Thoracic aorta (tissue), 2 donors: ENCODE results near the gene ATP9A. TPM values are rescaled to one million over a fixed set of nuclear protein-coding genes. Genes with fewer than 3 reads are reported as not detected.

Source experiments
- ATAC-seq: fragments of 150-250 bp; one replicate; pipeline ENCODE4 v1.8.0; 2017; ENCODE audit warnings: low read depth; ENCODE audit not compliant: insufficient number of reproducible peaks, low FRiP score
- DNase-seq: peaks from one replicate; pipeline ENCODE4 v3.0.0-alpha.2; 2020; ENCODE audit warnings: low spot score
- H3K27ac ChIP-seq, 2 donors: fragments of 200-600 bp; sonication (generic); 1 replicate in 1 of 2; 2 replicates in 1 of 2; pipeline ENCODE4 v1.5.1; 2016; ENCODE audit warnings: mild to moderate bottlenecking in 2 of 2, moderate library complexity in 2 of 2
- H3K27me3 ChIP-seq: fragments of 200-600 bp; sonication (generic); replicated peaks from 2 replicates; pipeline ENCODE4 v1.6.0; 2016; ENCODE audit warnings: mild to moderate bottlenecking; ENCODE audit not compliant: insufficient read depth
- H3K36me3 ChIP-seq: fragments of 200-600 bp; sonication (generic); one replicate; pipeline ENCODE4 v1.5.1; 2016
- H3K4me1 ChIP-seq, 2 donors: fragments of 200-600 bp; sonication (generic); 1 replicate in 1 of 2; 2 replicates in 1 of 2; pipeline versions ENCODE4 v1.5.1 to v1.6.0; 2016; ENCODE audit warnings: low read depth in 2 of 2, mild to moderate bottlenecking in 1 of 2; ENCODE audit not compliant: control insufficient read depth in 1 of 2
- H3K4me3 ChIP-seq: fragments of 200-600 bp; sonication (generic); 2 replicates; pipeline ENCODE4 v1.5.1; 2016; ENCODE audit warnings: mild to moderate bottlenecking
- H3K9me3 ChIP-seq: fragments of 200-600 bp; sonication (generic); 2 replicates; pipeline ENCODE4 v1.5.1; 2016
- CTCF ChIP-seq: fragments of 200-600 bp; sonication (generic); IDR thresholded peaks from one replicate; pipeline ENCODE4 v1.5.1; 2019; ENCODE audit warnings: antibody characterized with exemption
- total RNA-seq, 2 donors: library from RNA; depleted of rRNA; stranded (reverse); fragments of >200 nt; gene quantifications; one replicate each; pipeline versions ENCODE4 v1.1.0 to v1.2.3, GENCODE V29; 2016

The ATP9A gene
- total RNA-seq, 2 donors from 2014 or later, result 54.4 TPM

- Histone ChIP-seq H3K36me3 (no peaks in the 10 kb centered on the region), H3K27ac (peak overlapping the region in 1 of 2 donors; percentile 12), H3K9me3 (no peaks in the 10 kb centered on the region), H3K4me1 (peaks cover 15 to 24% of the 10 kb centered on the region in 2 donors), H3K27me3 (peaks cover 14% of the 10 kb centered on the region), H3K4me3 (peak overlapping the region; percentile 67)
- no peak for DNase-seq
- ATAC-seq, result no peak
- peak; percentile 62 for TF ChIP-seq CTCF
Observed at GRCh38 chr20:51800060-51800871, 32.1 kb upstream of the ATP9A start.

GRCh38 chr20:51799401-51799860 lies 31.2 kb upstream of the ATP9A start:
- no peak for TF ChIP-seq CTCF
- H3K27me3 ChIP-seq, result peaks cover 14% of the 10 kb centered on the region
- no peak for ATAC-seq

GRCh38 chr20:51797357-51798025 lies 29.3 kb upstream of the ATP9A start:
- Histone ChIP-seq H3K9me3 (no peaks in the 10 kb centered on the region), H3K27me3 (peaks cover 14% of the 10 kb centered on the region), H3K27ac (no peak overlapping the region), H3K36me3 (no peaks in the 10 kb centered on the region), H3K4me3 (no peak overlapping the region), H3K4me1 (peaks cover 15 to 24% of the 10 kb centered on the region in 2 donors)
- ATAC-seq, result no peak
- TF ChIP-seq CTCF, result no peak
- no peak for DNase-seq

More at GRCh38 chr20:51799401-51799860, 31.2 kb upstream of the ATP9A start:
- no peaks in the 10 kb centered on the region for H3K36me3 ChIP-seq
- no peak overlapping the region for H3K4me3 ChIP-seq
- peaks cover 15 to 24% of the 10 kb centered on the region in 2 donors for H3K4me1 ChIP-seq
- no peaks in the 10 kb centered on the region for H3K9me3 ChIP-seq
- H3K27ac ChIP-seq, result no peak overlapping the region
- DNase-seq, result no peak

GRCh38 chr20:51796340-51796739 lies 28.1 kb upstream of the ATP9A start:
- H3K4me3 ChIP-seq, result no peak overlapping the region
- ATAC-seq, result no peak

More at GRCh38 chr20:51796340-51796739, 28.1 kb upstream of the ATP9A start:
- no peaks in the 10 kb centered on the region for H3K36me3 ChIP-seq
- H3K27me3 ChIP-seq, result peaks cover 14% of the 10 kb centered on the region
- no peak for TF ChIP-seq CTCF
- peaks cover 14 to 20% of the 10 kb centered on the region in 2 donors for H3K4me1 ChIP-seq
- DNase-seq, result no peak
- H3K27ac ChIP-seq, result no peak overlapping the region
- no peaks in the 10 kb centered on the region for H3K9me3 ChIP-seq
